GM23248 (cell line): ENCODE measurements around the gene SMIM44.

Source experiments
- EZH2 ChIP-seq: fragments of 200-600 bp; sonication (generic); IDR thresholded peaks from 2 replicates; pipeline ENCODE4 v1.6.1; 2018; ENCODE audit warnings: antibody characterized with exemption, mild to moderate bottlenecking; ENCODE audit not compliant: insufficient read depth, poor library complexity, severe bottlenecking
- EZH2phosphoT487 ChIP-seq: fragments of 200-600 bp; sonication (generic); IDR thresholded peaks from 2 replicates; pipeline ENCODE4 v1.6.1; 2018; ENCODE audit warnings: antibody characterized with exemption, moderate library complexity, mild to moderate bottlenecking, low read depth; ENCODE audit not compliant: insufficient read depth

DNA sequence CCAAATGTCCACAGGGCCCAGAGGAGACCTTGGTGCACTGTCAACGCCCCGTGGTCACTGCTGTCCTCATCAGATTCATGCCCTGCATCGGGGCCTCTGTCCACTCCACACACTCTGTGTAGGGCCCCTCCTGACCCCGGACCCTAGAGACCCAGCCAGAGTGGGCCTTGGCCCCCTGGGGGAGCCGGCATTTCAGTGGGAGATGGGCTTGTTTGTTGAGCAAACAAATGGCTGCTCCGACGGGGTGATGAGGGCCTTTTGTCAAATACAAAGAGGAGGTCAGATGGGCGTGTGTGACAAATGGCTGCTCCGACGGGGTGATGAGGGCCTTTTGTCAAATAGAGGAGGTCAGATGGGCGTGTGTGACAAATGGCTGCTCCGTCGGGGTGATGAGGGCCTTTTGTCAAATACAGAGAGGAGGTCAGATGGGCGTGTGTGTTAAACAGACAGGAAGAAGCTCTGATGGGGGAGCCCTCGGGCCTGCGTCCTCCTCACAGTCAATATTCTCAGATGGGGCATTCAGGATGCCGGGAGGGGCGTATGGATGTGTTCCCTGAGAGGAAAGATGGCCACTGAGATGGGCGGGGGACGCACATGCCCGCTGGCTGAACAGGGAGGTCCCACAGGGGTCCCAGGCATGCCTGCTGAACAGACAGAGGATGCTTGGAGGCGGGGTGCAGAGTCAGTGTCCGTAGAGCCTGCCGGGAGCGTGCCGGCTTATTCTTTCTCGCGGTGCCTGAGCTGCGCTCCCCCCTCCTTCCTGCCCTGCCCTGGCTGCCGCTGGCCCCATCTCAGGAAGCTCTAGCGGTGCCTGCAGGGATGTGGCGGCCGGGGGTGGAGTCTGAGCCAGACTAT lies 39.2 kb downstream of the SMIM44 start:
- TF ChIP-seq EZH2 (no peak), EZH2phosphoT487 (no peak)
